H1 (cell line): ENCODE data around the gene FANK1. TPM values are rescaled to one million over a fixed set of nuclear protein-coding genes. Genes with fewer than 3 reads are reported as not detected.

ENCODE experiments used
- CTCF ChIA-PET: fragments of 300-600 bp; sonication (Branson Sonifier 250); formaldehyde crosslinking; loops from one replicate; lab custom pipeline; 2021; ENCODE audit not compliant: partially characterized antibody; lab: Charles Lee
- POLR2A ChIA-PET: fragments of 300-600 bp; sonication (Branson Sonifier 250); formaldehyde crosslinking; loops from one replicate; lab custom pipeline; 2021; ENCODE audit warnings: inconsistent platforms; ENCODE audit not compliant: partially characterized antibody; lab: Charles Lee
- DNase-seq, 2 experiments: peaks; one replicate each; pipeline versions ENCODE4 v3.0.0 to v3.0.0-alpha.2; 2010 to 2022; ENCODE audit warnings: low spot score in 2 of 2, low read depth in 1 of 2, mixed read lengths in 1 of 2
- FAIRE-seq: peaks from 2 replicates; lab custom pipeline; 2011; peaks lifted over from hg19 to GRCh38; lab: Jason Lieb, UNC
- H2AFZ ChIP-seq: 2 replicates; pipeline ENCODE4 v1.8.1; 2012; ENCODE audit warnings: low read length, inconsistent platforms
- H2AK5ac ChIP-seq: 2 replicates; pipeline ENCODE4 v1.6.1; 2013; ENCODE audit warnings: low read depth, low read length
- H2BK120ac ChIP-seq: replicated peaks from 2 replicates; pipeline ENCODE3; 2013; ENCODE audit warnings: low read depth, low read length, inconsistent platforms
- H2BK12ac ChIP-seq: 2 replicates; pipeline ENCODE4 v1.6.1; 2013; ENCODE audit warnings: low read depth, low read length
- H2BK15ac ChIP-seq: 2 replicates; pipeline ENCODE4 v1.6.1; 2013; ENCODE audit warnings: low read length
- H2BK20ac ChIP-seq: 2 replicates; pipeline ENCODE4 v1.6.1; 2013; ENCODE audit warnings: low read length
- H2BK5ac ChIP-seq: 2 replicates; pipeline ENCODE4 v1.6.1; 2013; ENCODE audit warnings: low read depth, low read length
- H3K14ac ChIP-seq: 2 replicates; pipeline ENCODE4 v1.6.1; 2013; ENCODE audit warnings: inconsistent platforms; ENCODE audit not compliant: insufficient read length
- H3K18ac ChIP-seq: 2 replicates; pipeline ENCODE4 v1.6.1; 2013; ENCODE audit warnings: low read length; ENCODE audit errors: extremely low read depth
- H3K23ac ChIP-seq: 2 replicates; pipeline ENCODE4 v1.6.1; 2013; ENCODE audit warnings: inconsistent platforms; ENCODE audit not compliant: insufficient read length
- H3K23me2 ChIP-seq: 2 replicates; pipeline ENCODE4 v1.6.1; 2013; ENCODE audit warnings: low read depth, low read length
- H3K27ac ChIP-seq: 2 replicates; pipeline ENCODE4 v1.6.1; 2011; ENCODE audit warnings: low read depth, low read length, inconsistent platforms
- H3K27me3 ChIP-seq, 4 experiments: replicated peaks in 1 of 4; 1 replicate in 1 of 4; 2 replicates in 3 of 4; pipeline versions ENCODE4 v1.6.1 to v1.8.1; 2011 to 2013; ENCODE audit warnings: low read length in 3 of 4, mild to moderate bottlenecking in 3 of 4, inconsistent platforms in 2 of 4, mixed read lengths in 2 of 4, moderate library complexity in 1 of 4; ENCODE audit not compliant: control insufficient read depth in 3 of 4, insufficient read depth in 3 of 4; ENCODE audit errors: extremely low read depth in 1 of 4
- H3K36me3 ChIP-seq, 4 experiments: 2 replicates each; pipeline versions ENCODE4 v1.6.1 to v1.8.1; 2011 to 2013; ENCODE audit warnings: mild to moderate bottlenecking in 4 of 4, low read length in 3 of 4, moderate library complexity in 2 of 4, control low read depth in 1 of 4, inconsistent platforms in 1 of 4; ENCODE audit not compliant: insufficient read depth in 4 of 4, control insufficient read depth in 2 of 4
- H3K4ac ChIP-seq: replicated peaks from 2 replicates; pipeline ENCODE3; 2013; ENCODE audit warnings: low read length, low read depth, mixed read lengths, inconsistent platforms; ENCODE audit not compliant: insufficient read length
- H3K4me1 ChIP-seq, 4 experiments: replicated peaks in 1 of 4; 1 replicate in 1 of 4; 2 replicates in 3 of 4; pipeline versions ENCODE4 v1.6.1 to v1.8.1; 2011 to 2013; ENCODE audit warnings: low read length in 3 of 4, inconsistent platforms in 2 of 4, mixed read lengths in 1 of 4; ENCODE audit not compliant: insufficient read depth in 4 of 4, control insufficient read depth in 3 of 4
- H3K4me2 ChIP-seq, 2 experiments: 2 replicates each; pipeline versions ENCODE4 v1.6.1 to v1.8.1; 2011 to 2013; ENCODE audit warnings: low read depth in 2 of 2, low read length in 2 of 2, control low read depth in 1 of 2, inconsistent platforms in 1 of 2, mild to moderate bottlenecking in 1 of 2; ENCODE audit not compliant: insufficient read depth in 1 of 2
- H3K4me3 ChIP-seq, 4 experiments: fragments of 200-600, 300-600 bp in 1 of 4; sonication (generic), shearing (Covaris generic), sonication (Bioruptor Twin) in 1 of 4; 2 replicates each; pipeline versions ENCODE4 v1.5.1 to v1.8.1; 2011 to 2016; ENCODE audit warnings: low read length in 4 of 4, low read depth in 3 of 4, control low read depth in 2 of 4, inconsistent platforms in 2 of 4, mild to moderate bottlenecking in 2 of 4, mixed read lengths in 1 of 4, moderate library complexity in 1 of 4; ENCODE audit not compliant: insufficient read depth in 2 of 4; ENCODE audit errors: extremely low read depth in 1 of 4
- H3K56ac ChIP-seq: replicated peaks from 2 replicates; pipeline ENCODE3; 2013; ENCODE audit warnings: low read depth, mild to moderate bottlenecking, mixed read lengths, low read length, inconsistent platforms; ENCODE audit not compliant: insufficient read length
- H3K79me1 ChIP-seq: 2 replicates; pipeline ENCODE4 v1.6.1; 2013; ENCODE audit warnings: low read depth, low read length, control low read depth
- H3K79me2 ChIP-seq, 2 experiments: 2 replicates each; pipeline versions ENCODE4 v1.6.1 to v1.8.1; 2012 to 2013; ENCODE audit warnings: low read length in 2 of 2, mild to moderate bottlenecking in 2 of 2, inconsistent platforms in 1 of 2; ENCODE audit not compliant: insufficient read depth in 2 of 2, control insufficient read depth in 1 of 2
- H3K9ac ChIP-seq, 4 experiments: replicated peaks in 1 of 4; 1 replicate in 1 of 4; 2 replicates in 3 of 4; pipeline versions ENCODE4 v1.6.1 to v1.8.1; 2011 to 2013; ENCODE audit warnings: low read depth in 3 of 4, low read length in 3 of 4, control low read depth in 2 of 4, mild to moderate bottlenecking in 2 of 4, moderate library complexity in 2 of 4, inconsistent platforms in 1 of 4; ENCODE audit errors: extremely low read depth in 1 of 4
- H3K9me3 ChIP-seq, 2 experiments: 2 replicates each; pipeline versions ENCODE4 v1.6.1 to v1.8.1; 2012 to 2013; ENCODE audit warnings: mild to moderate bottlenecking in 2 of 2, moderate library complexity in 2 of 2, control low read depth in 1 of 2, inconsistent platforms in 1 of 2, low read depth in 1 of 2, low read length in 1 of 2, mixed read lengths in 1 of 2; ENCODE audit not compliant: insufficient read depth in 2 of 2
- H4K20me1 ChIP-seq, 2 experiments: replicated peaks in 1 of 2; 2 replicates each; pipeline versions ENCODE3 to v1.8.1; 2011 to 2013; ENCODE audit warnings: inconsistent platforms in 2 of 2, low read length in 2 of 2, mild to moderate bottlenecking in 1 of 2; ENCODE audit not compliant: insufficient read depth in 2 of 2, control insufficient read depth in 1 of 2
- H4K5ac ChIP-seq: 2 replicates; pipeline ENCODE4 v1.6.1; 2013; ENCODE audit warnings: low read length, low read depth, mixed read lengths, inconsistent platforms; ENCODE audit not compliant: insufficient read length
- H4K8ac ChIP-seq: 2 replicates; pipeline ENCODE4 v1.8.0; 2013; ENCODE audit warnings: mild to moderate bottlenecking, moderate library complexity, low read length, inconsistent platforms; ENCODE audit not compliant: insufficient read depth; ENCODE audit errors: extremely low read depth
- H4K91ac ChIP-seq: replicated peaks from 2 replicates; pipeline ENCODE3; 2013; ENCODE audit warnings: low read length, mixed read lengths, inconsistent platforms; ENCODE audit not compliant: insufficient read length
- CBX8 ChIP-seq: fragments of 300-800, 300-1000 bp; sonication (generic); IDR thresholded peaks from 2 replicates; pipeline ENCODE4 v1.7.1; 2016; ENCODE audit warnings: low read depth, low read length, borderline replicate concordance
- CHD2 ChIP-seq: IDR thresholded peaks from 2 replicates; pipeline ENCODE4 v1.6.1; 2012; ENCODE audit warnings: low read length, improper control_type of control experiment
- CREB1 ChIP-seq: IDR thresholded peaks from 2 replicates; pipeline ENCODE4 v1.6.1; 2012; ENCODE audit warnings: inconsistent platforms
- EZH2 ChIP-seq: fragments of 200-600 bp; sonication (generic); IDR thresholded peaks from 2 replicates; pipeline ENCODE4 v1.7.1; 2012; ENCODE audit warnings: low read depth, mild to moderate bottlenecking, moderate library complexity, low read length, inconsistent platforms; ENCODE audit not compliant: severe bottlenecking
- GABPA ChIP-seq: IDR thresholded peaks from 2 replicates; pipeline ENCODE4 v1.6.1; 2011; ENCODE audit warnings: mild to moderate bottlenecking, low read length, moderate library complexity, borderline replicate concordance; ENCODE audit not compliant: insufficient read depth
- HDAC2 ChIP-seq, 2 experiments: fragments of 300-600 bp in 1 of 2; sonication (generic) in 1 of 2; IDR thresholded peaks; 2 replicates each; pipeline ENCODE4 v1.6.1; 2011 to 2012; ENCODE audit warnings: low read depth in 2 of 2, low read length in 2 of 2, mild to moderate bottlenecking in 2 of 2, moderate library complexity in 2 of 2, borderline replicate concordance in 1 of 2, inconsistent platforms in 1 of 2
- JUND ChIP-seq: IDR thresholded peaks from 2 replicates; pipeline ENCODE4 v1.6.1; 2011; ENCODE audit warnings: mild to moderate bottlenecking, improper control_type of control experiment, low read length
- KDM4A ChIP-seq: IDR thresholded peaks from one replicate; pipeline ENCODE4 v1.7.1; 2012; ENCODE audit warnings: low read depth, mild to moderate bottlenecking, moderate library complexity, low read length, inconsistent platforms; ENCODE audit not compliant: severe bottlenecking
- RAD21 ChIP-seq, 2 experiments: IDR thresholded peaks in 1 of 2; conservative IDR thresholded peaks in 1 of 2; 2 replicates each; pipeline ENCODE4 v1.6.1; 2011; ENCODE audit warnings: low read depth in 2 of 2, low read length in 2 of 2, improper control_type of control experiment in 1 of 2, inconsistent platforms in 1 of 2, mild to moderate bottlenecking in 1 of 2, moderate library complexity in 1 of 2
- RXRA ChIP-seq: IDR thresholded peaks from 2 replicates; pipeline ENCODE4 v1.6.1; 2011; ENCODE audit warnings: low read depth, mild to moderate bottlenecking, low read length, moderate library complexity; ENCODE audit not compliant: insufficient read depth
- TEAD4 ChIP-seq: IDR thresholded peaks from 2 replicates; pipeline ENCODE4 v1.6.1; 2012; ENCODE audit warnings: low read depth, low read length, inconsistent platforms, mixed read lengths
- USF2 ChIP-seq: IDR thresholded peaks from 2 replicates; pipeline ENCODE4 v1.6.1; 2011; ENCODE audit warnings: low read length, improper control_type of control experiment
- WGBS, 2 experiments: shearing (Covaris generic) in 1 of 2; methylation state at CpG; one replicate each; pipeline versions ENCODE4 v1.1.6 to v1.1.7; 2013 to 2015; ENCODE audit warnings: low lambda C conversion rate in 2 of 2, mixed read lengths in 2 of 2, inconsistent platforms in 1 of 2, low coverage in 1 of 2, missing lambda C conversion rate in 1 of 2; ENCODE audit not compliant: insufficient replicate concordance in 2 of 2, insufficient coverage in 1 of 2, insufficient read length in 1 of 2; ENCODE audit errors: extremely low coverage in 1 of 2, missing lambda C conversion rate in 1 of 2; 5-methylcytosine and 5-hydroxymethylcytosine counted together
- polyA plus RNA-seq, 7 experiments: library from polyadenylated mRNA; depleted of rRNA in 3 of 7; stranded (reverse) in 5 of 7; unstranded in 2 of 7; fragments of >200 nt in 5 of 7; fragments of 200-250 nt in 2 of 7; gene quantifications; 1 replicate in 5 of 7; 2 replicates in 1 of 7; 4 replicates in 1 of 7; pipeline versions ENCODE4 v1.2.1 to v1.2.3, GENCODE V29; 2011 to 2013; ENCODE audit warnings: missing spikeins in 2 of 7, mixed read lengths in 2 of 7
- total RNA-seq: library from RNA; stranded (reverse); fragmentation: NEBNext Ultra II Directional; extraction: Animal tissue kit (Norgen Biotek cat#: 25700); gene quantifications from 2 replicates; pipeline ENCODE4 v1.2.1, GENCODE V29; 2021

Gene FANK1
- total and polyA plus RNA-seq, 2 of the 8 experiments (the other 6 are each of a cell fraction or from before 2014, with no cell fraction given), result 1.2 TPM; not detected in 1

GRCh38 chr10:126052171-126052570 lies 155.8 kb downstream of the FANK1 start:
- no peak overlapping the region for H3K56ac ChIP-seq
- H3K27me3 ChIP-seq, result no peaks in the 10 kb centered on the region
- no peak overlapping the region for H4K5ac ChIP-seq
- POLR2A ChIA-PET, result no interaction called here
- no peak overlapping the region for H2BK5ac ChIP-seq
- no peaks in the 10 kb centered on the region for H3K9me3 ChIP-seq
- H3K23ac ChIP-seq, result no peak overlapping the region
- no peak overlapping the region for H3K4me3 ChIP-seq
- no peak overlapping the region for H2BK12ac ChIP-seq
- no peak for TF ChIP-seq RXRA
- no peak for TF ChIP-seq JUND
- TF ChIP-seq GABPA, result no peak
- TF ChIP-seq HDAC2 (IDR thresholded peaks at IDR 0.05; ENCODE audit: borderline replicate concordance in 1 of 2, low read depth in 2 of 2, low read length in 2 of 2), result no peak
- no peak for TF ChIP-seq KDM4A
- no peak for TF ChIP-seq TEAD4
- TF ChIP-seq CHD2, result no peak
- TF ChIP-seq EZH2, result no peak
- TF ChIP-seq CREB1, result no peak
- no peak for TF ChIP-seq USF2
- no peak for TF ChIP-seq CBX8
- TF ChIP-seq RAD21 (IDR thresholded peaks at IDR 0.05 in 1 of 2, conservative IDR thresholded peaks at IDR 0.05 in 1 of 2; ENCODE audit: low read depth in 2 of 2, low read length in 2 of 2), result no peak
- no peak overlapping the region for H4K8ac ChIP-seq
- no peak overlapping the region for H2AFZ ChIP-seq
- H3K23me2 ChIP-seq, result peaks cover 4% of the 10 kb centered on the region; the same call in 1 of the 2 replicates
- no peak overlapping the region for H2BK120ac ChIP-seq
- H3K79me2 ChIP-seq, result no peaks in the 10 kb centered on the region
- no peak overlapping the region for H2AK5ac ChIP-seq
- H3K36me3 ChIP-seq, result no peaks in the 10 kb centered on the region
- H3K4me2 ChIP-seq, result no peak overlapping the region
- H3K9ac ChIP-seq, result no peak overlapping the region
- CTCF ChIA-PET, result interaction anchor here (0.6 to 1.5 kb wide), 3 partner anchors 14 to 43 kb away, joined by 3 read pairs; no protein-coding TSS in a partner anchor
- no peak for FAIRE-seq
- no peak overlapping the region for H3K27ac ChIP-seq
- no peaks in the 10 kb centered on the region for H4K20me1 ChIP-seq
- DNase-seq, result no peak
- no peak overlapping the region for H4K91ac ChIP-seq
- no peak overlapping the region for H3K4ac ChIP-seq
- H3K18ac ChIP-seq, result no peak overlapping the region
- no peak overlapping the region for H2BK20ac ChIP-seq
- H2BK15ac ChIP-seq, result no peak overlapping the region
- no peak overlapping the region for H3K14ac ChIP-seq
- no peaks in the 10 kb centered on the region for H3K4me1 ChIP-seq
- WGBS, 2 experiments, result 92% methylated on average over 2 of the region's 2 CpGs; no CpG with 5 or more reads in 1 of the 2 experiments
- H3K79me1 ChIP-seq, result no peaks in the 10 kb centered on the region
